HepG2 (cell line): Measurements from ENCODE around the gene ASAP2. TPM values are rescaled to one million over a fixed set of nuclear protein-coding genes. Genes with fewer than 3 reads are reported as not detected.

Source experiments
- ATAC-seq: fragments of 200-7000 bp; cut with Tn5 transposase; 3 replicates; pipeline ENCODE4 v1.9.1; 2020; ENCODE audit warnings: mild to moderate bottlenecking, moderate library complexity
- BruUV-seq: library from RNA; stranded (reverse); fragments of 400-500 nt; replicated peaks from 2 replicates; lab custom pipeline; 2021; lab: Mats Ljungman, UMichigan
- CTCF ChIA-PET: fragments of 300-600 bp; formaldehyde crosslinking; extraction: SDS; loops from one replicate; lab custom pipeline; 2021; ENCODE audit warnings: low total read pairs, inconsistent platforms, low intra/inter-chr PET ratio; lab: Yijun Ruan, JAX
- POLR2A ChIA-PET: fragments of 350-600 bp; sonication (Branson Sonifier 250); formaldehyde crosslinking; loops from one replicate; lab custom pipeline; 2020; ENCODE audit warnings: antibody characterized with exemption, inconsistent platforms; lab: Yijun Ruan, JAX
- DNase-seq: peaks from one replicate; pipeline ENCODE4 v3.0.0-alpha.2; 2015; ENCODE audit warnings: low spot score
- FAIRE-seq: peaks from 3 replicates; lab custom pipeline; 2011; peaks lifted over from hg19 to GRCh38; lab: Jason Lieb, UNC
- H2AFZ ChIP-seq: one replicate; pipeline ENCODE4 v1.6.1; 2011; ENCODE audit warnings: low read length, inconsistent platforms
- H3K27ac ChIP-seq: fragments of 300-600 bp; 3 replicates; pipeline ENCODE4 v1.8.0; 2011; ENCODE audit warnings: mixed run types, mild to moderate bottlenecking, mixed read lengths, low read length, inconsistent platforms; ENCODE audit not compliant: insufficient read depth; ENCODE audit errors: extremely low read length
- H3K27me3 ChIP-seq, 2 experiments: fragments of 200-600 bp in 1 of 2; 2 replicates in 1 of 2; 3 replicates in 1 of 2; pipeline versions ENCODE4 v1.6.0 to v1.8.0; 2011; ENCODE audit warnings: low read length in 2 of 2, mild to moderate bottlenecking in 2 of 2, moderate library complexity in 2 of 2, inconsistent platforms in 1 of 2; ENCODE audit not compliant: insufficient read depth in 2 of 2, control insufficient read depth in 1 of 2
- H3K36me3 ChIP-seq, 2 experiments: fragments of 200-600 bp in 1 of 2; replicated peaks in 1 of 2; 2 replicates in 1 of 2; 3 replicates in 1 of 2; pipeline versions ENCODE4 v1.5.1 to v1.8.0; 2011; ENCODE audit warnings: low read length in 2 of 2, inconsistent platforms in 1 of 2; ENCODE audit not compliant: insufficient read depth in 2 of 2, control insufficient read depth in 1 of 2
- H3K4me1 ChIP-seq: 2 replicates; pipeline ENCODE4 v1.5.1; 2012; ENCODE audit warnings: low read length, inconsistent platforms; ENCODE audit not compliant: insufficient read depth
- H3K4me2 ChIP-seq: 2 replicates; pipeline ENCODE4 v1.6.0; 2011; ENCODE audit warnings: low read depth, low read length, inconsistent platforms
- H3K4me3 ChIP-seq, 3 experiments: fragments of 200-600 bp in 1 of 3; sonication (generic), shearing (Covaris generic) in 1 of 3; replicated peaks in 1 of 3; 2 replicates each; pipeline ENCODE4 v1.5.1; 2011 to 2016; ENCODE audit warnings: low read length in 3 of 3, inconsistent platforms in 2 of 3, low read depth in 2 of 3, mild to moderate bottlenecking in 2 of 3, control low read depth in 1 of 3, mixed read lengths in 1 of 3; ENCODE audit not compliant: insufficient read depth in 1 of 3
- H3K79me2 ChIP-seq: one replicate; pipeline ENCODE4 v1.6.1; 2011; ENCODE audit warnings: low read length, inconsistent platforms; ENCODE audit not compliant: insufficient read depth
- H3K9ac ChIP-seq: 2 replicates; pipeline ENCODE4 v1.6.0; 2011; ENCODE audit warnings: mild to moderate bottlenecking, low read depth, low read length, inconsistent platforms; ENCODE audit not compliant: insufficient read depth
- H3K9me3 ChIP-seq: 2 replicates; pipeline ENCODE4 v1.5.1; 2012; ENCODE audit warnings: mild to moderate bottlenecking, low read length
- H4K20me1 ChIP-seq: 2 replicates; pipeline ENCODE4 v1.6.0; 2011; ENCODE audit warnings: inconsistent platforms, mild to moderate bottlenecking, low read length, moderate library complexity; ENCODE audit not compliant: insufficient read depth
- AGO2 ChIP-seq: fragments of 200-400 bp; formaldehyde crosslinking; optimal IDR thresholded peaks from 2 replicates; pipeline ENCODE3; 2017; ENCODE audit warnings: mild to moderate bottlenecking, low read depth, low read length, moderate library complexity
- CREBL2 ChIP-seq: sonication (generic); formaldehyde crosslinking; IDR thresholded peaks from 2 replicates; pipeline ENCODE4 v1.8.1; 2023; ENCODE audit warnings: missing genetic modification reagents, mild to moderate bottlenecking, borderline replicate concordance
- SOX6 ChIP-seq, 2 experiments: fragments of 450-650 bp in 1 of 2; sonication (generic) in 1 of 2; formaldehyde crosslinking in 1 of 2; IDR thresholded peaks; 2 replicates each; pipeline versions ENCODE4 v1.4.0 to v1.6.1; 2017 to 2020; ENCODE audit warnings: antibody characterized with exemption in 1 of 2, mild to moderate bottlenecking in 1 of 2, missing genetic modification reagents in 1 of 2
- TEAD2 ChIP-seq: sonication (generic); formaldehyde crosslinking; IDR thresholded peaks from 2 replicates; pipeline ENCODE4 v1.9.0; 2021; ENCODE audit warnings: missing genetic modification reagents
- THAP9 ChIP-seq: sonication (generic); formaldehyde crosslinking; IDR thresholded peaks from 2 replicates; pipeline ENCODE4; 2020; ENCODE audit warnings: missing genetic modification reagents, mild to moderate bottlenecking, borderline replicate concordance
- ZBTB38 ChIP-seq: sonication (generic); formaldehyde crosslinking; IDR thresholded peaks from 2 replicates; pipeline ENCODE4 v1.5.1; 2020; ENCODE audit warnings: mild to moderate bottlenecking, missing genetic modification reagents
- ZFP36L1 ChIP-seq: sonication (generic); formaldehyde crosslinking; IDR thresholded peaks from 2 replicates; pipeline ENCODE4 v1.8.0; 2022; ENCODE audit warnings: mild to moderate bottlenecking, missing genetic modification reagents, moderate library complexity
- ZFYVE20 ChIP-seq: sonication (generic); formaldehyde crosslinking; IDR thresholded peaks from 2 replicates; pipeline ENCODE4 v1.8.0; 2023; ENCODE audit warnings: low read depth, mild to moderate bottlenecking, moderate library complexity, missing genetic modification reagents, borderline replicate concordance
- ZNF256 ChIP-seq: sonication (generic); formaldehyde crosslinking; conservative IDR thresholded peaks from 2 replicates; pipeline ENCODE4 v1.4.0; 2020; ENCODE audit warnings: missing genetic modification reagents
- ZNF281 ChIP-seq: sonication (generic); formaldehyde crosslinking; IDR thresholded peaks from 2 replicates; pipeline ENCODE4 v1.4.0; 2020; ENCODE audit warnings: missing genetic modification reagents, borderline replicate concordance
- ZNF296 ChIP-seq: sonication (generic); formaldehyde crosslinking; conservative IDR thresholded peaks from 2 replicates; pipeline ENCODE4 v1.5.0; 2020; ENCODE audit warnings: mild to moderate bottlenecking, missing genetic modification reagents
- ZNF431 ChIP-seq: sonication (generic); formaldehyde crosslinking; IDR thresholded peaks from 2 replicates; pipeline ENCODE4 v1.9.0; 2022; ENCODE audit warnings: missing genetic modification reagents, low read depth, mild to moderate bottlenecking, borderline replicate concordance
- ZNF496 ChIP-seq: sonication (generic); formaldehyde crosslinking; IDR thresholded peaks from 2 replicates; pipeline ENCODE4 v1.8.1; 2023; ENCODE audit warnings: mild to moderate bottlenecking, moderate library complexity, missing genetic modification reagents; ENCODE audit not compliant: insufficient replicate concordance
- ZNF556 ChIP-seq: sonication (generic); formaldehyde crosslinking; IDR thresholded peaks from 2 replicates; pipeline ENCODE4 v1.4.0; 2020; ENCODE audit warnings: mild to moderate bottlenecking, missing genetic modification reagents, borderline replicate concordance
- ZNF672 ChIP-seq: sonication (generic); formaldehyde crosslinking; IDR thresholded peaks from 2 replicates; pipeline ENCODE4 v1.8.1; 2022; ENCODE audit warnings: missing genetic modification reagents
- ZNF776 ChIP-seq: sonication (generic); formaldehyde crosslinking; IDR thresholded peaks from 2 replicates; pipeline ENCODE4 v1.4.0; 2020; ENCODE audit warnings: mild to moderate bottlenecking, missing genetic modification reagents
- WGBS: methylation state at CpG from one replicate; pipeline ENCODE4 v1.1.6; 2017; ENCODE audit warnings: low lambda C conversion rate; 5-methylcytosine and 5-hydroxymethylcytosine counted together
- in situ Hi-C: cut with HindIII; loops from 2 replicates; pipeline ENCODE4 v1.10.0; 2017; ENCODE audit warnings: low pct_unique_long_range_greater_than_20kb; ENCODE audit not compliant: extremely low pct_ligation_motif_present
- intact Hi-C: fragments of 100-400 bp; cut with micrococcal nuclease; formaldehyde crosslinking; loops from one replicate; pipeline ENCODE4 v1.10.0; 2022; ENCODE audit not compliant: unreplicated experiment
- polyA plus RNA-seq, 8 experiments: library from polyadenylated mRNA; depleted of rRNA in 3 of 8; stranded (reverse) in 7 of 8; unstranded in 1 of 8; fragments of >200 nt; fragmentation: Illumina TruSeq in 4 of 8; extraction: Trizol in 4 of 8; gene quantifications; 2 replicates each; pipeline versions ENCODE4 v1.2.1 to v1.2.3, GENCODE V29; 2011 to 2016; ENCODE audit warnings: low read depth in 4 of 8, missing spikeins in 1 of 8, mixed read lengths in 1 of 8; ENCODE audit not compliant: insufficient read depth in 1 of 8
- total RNA-seq, 5 experiments: library from RNA; depleted of rRNA; stranded (reverse); fragments of >200 nt; fragmentation: Illumina TruSeq; extraction: Trizol; gene quantifications; 2 replicates each; pipeline ENCODE4 v1.2.3, GENCODE V29; 2016; ENCODE audit warnings: low read depth in 1 of 5
- TF ChIP-seq, protein P1 (sequence below): sonication (generic); formaldehyde crosslinking; IDR thresholded peaks from 2 replicates; pipeline ENCODE4 v1.8.1; 2022; ENCODE audit warnings: mild to moderate bottlenecking, missing genetic modification reagents

Gene ASAP2
- total and polyA plus RNA-seq, 2 of the 13 experiments (the other 11 are each of a cell fraction or from before 2014, with no cell fraction given), result 7.3 to 22.3 TPM

DNA sequence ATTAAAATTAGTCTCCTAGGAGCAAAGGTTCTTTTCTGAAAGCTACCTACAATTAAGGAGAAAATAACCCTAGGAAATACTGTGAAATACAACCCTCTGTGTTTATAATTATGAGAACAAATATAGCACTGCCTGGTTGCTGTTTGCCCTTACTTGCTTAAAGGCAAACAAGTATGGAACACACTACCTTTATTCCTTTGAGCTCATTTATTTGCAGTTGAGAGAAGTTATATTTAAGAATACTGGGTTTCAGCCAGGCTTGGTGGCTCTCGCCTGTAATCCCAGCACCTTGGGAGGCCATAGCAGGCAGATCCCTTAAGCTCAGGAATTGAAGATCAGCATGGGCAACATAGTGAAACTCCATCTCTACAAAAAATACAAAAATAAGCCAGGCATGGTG, 244.6 kb downstream of the ASAP2 start:
- H3K27me3 ChIP-seq, result no peaks in the 10 kb centered on the region
- no peak overlapping the region for H3K4me2 ChIP-seq
- 93% methylated on average over 1 of the region's 1 CpG for WGBS

More for the DNA sequence above, 244.6 kb downstream of the ASAP2 start:
- CTCF ChIA-PET, result no interaction called here
- no peaks in the 10 kb centered on the region for H3K9me3 ChIP-seq
- no peak overlapping the region for H3K9ac ChIP-seq
- no peak overlapping the region for H3K4me3 ChIP-seq
- no peaks in the 10 kb centered on the region for H3K79me2 ChIP-seq
- ATAC-seq, result no peak
- no TSS peak for BruUV-seq
- intact Hi-C loops (no loop called here), in situ Hi-C loops (no loop called here)
- DNase-seq, result no peak
- H3K36me3 ChIP-seq, result peaks cover 9 to 55% of the 10 kb centered on the region in 2 experiments
- H3K27ac ChIP-seq, result no peak overlapping the region
- TF ChIP-seq CREBL2 (CRISPR knock-in tag) (no peak), AGO2 (no peak), ZNF776 (CRISPR knock-in tag) (no peak), ZNF256 (no peak), THAP9 (CRISPR knock-in tag) (no peak), ZFP36L1 (CRISPR knock-in tag) (no peak), ZFYVE20 (no peak), ZNF296 (CRISPR knock-in tag) (no peak), ZNF556 (no peak), ZBTB38 (CRISPR knock-in tag) (no peak), ZNF672 (CRISPR knock-in tag) (no peak), ZNF496 (no peak), SOX6 (IDR thresholded peaks at IDR 0.05) (no peak), SOX6 (CRISPR knock-in tag; IDR thresholded peaks at IDR 0.05) (no peak), TEAD2 (no peak), ZNF431 (CRISPR knock-in tag) (no peak), ZNF281 (CRISPR knock-in tag) (no peak)
- TF ChIP-seq, protein P1, sequence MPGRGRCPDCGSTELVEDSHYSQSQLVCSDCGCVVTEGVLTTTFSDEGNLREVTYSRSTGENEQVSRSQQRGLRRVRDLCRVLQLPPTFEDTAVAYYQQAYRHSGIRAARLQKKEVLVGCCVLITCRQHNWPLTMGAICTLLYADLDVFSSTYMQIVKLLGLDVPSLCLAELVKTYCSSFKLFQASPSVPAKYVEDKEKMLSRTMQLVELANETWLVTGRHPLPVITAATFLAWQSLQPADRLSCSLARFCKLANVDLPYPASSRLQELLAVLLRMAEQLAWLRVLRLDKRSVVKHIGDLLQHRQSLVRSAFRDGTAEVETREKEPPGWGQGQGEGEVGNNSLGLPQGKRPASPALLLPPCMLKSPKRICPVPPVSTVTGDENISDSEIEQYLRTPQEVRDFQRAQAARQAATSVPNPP, result no peak
- H4K20me1 ChIP-seq, result no peaks in the 10 kb centered on the region
- H3K4me1 ChIP-seq, result no peaks in the 10 kb centered on the region
- no peak for FAIRE-seq
- POLR2A ChIA-PET, result no interaction called here
- no peak overlapping the region for H2AFZ ChIP-seq
